Measurements from ENCODE around the gene CACNA2D4. TPM values are rescaled to one million over a fixed set of nuclear protein-coding genes. Genes with fewer than 3 reads are reported as not detected.

Gene CACNA2D4
- total RNA-seq, 1 donor from 2014 or later = 0.58 TPM

GRCh38 chr12:1922075-1922709, 3.7 kb upstream of the CACNA2D4 start:
- no peaks in the 10 kb centered on the region for H3K36me3 ChIP-seq (ENCODE audit: control insufficient read depth, insufficient read depth, low read length)
- DNase-seq (ENCODE audit: low read depth) = no peak
- no peak overlapping the region for H3K4me3 ChIP-seq (ENCODE audit: low read depth, low read length)
- H3K27me3 ChIP-seq (ENCODE audit: control insufficient read depth, insufficient read depth, low read length) = peaks cover 31% of the 10 kb centered on the region
- no peak for TF ChIP-seq CTCF (IDR thresholded peaks at IDR 0.05; ENCODE audit: insufficient read depth, low read length, poor library complexity, severe bottlenecking)

DNA sequence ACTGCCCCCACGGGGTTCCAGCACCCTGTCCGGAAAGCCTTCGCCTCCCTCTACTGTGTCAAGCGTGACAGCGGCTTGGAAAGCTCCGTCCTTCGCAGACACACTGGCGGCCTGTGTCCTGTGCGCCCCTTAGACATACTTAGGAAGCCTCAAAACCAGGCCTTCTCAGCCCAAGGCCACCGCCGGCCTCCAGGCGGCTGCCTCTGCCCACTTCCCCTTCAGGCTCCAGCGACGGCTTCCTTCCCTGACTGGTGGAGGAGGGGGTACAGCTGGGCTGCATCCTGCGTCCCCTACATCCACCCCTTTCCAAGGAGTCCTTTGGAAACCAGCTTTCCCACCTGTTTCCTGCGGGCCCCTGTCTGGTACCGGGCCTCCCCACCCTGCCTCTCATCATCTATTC, 2.5 kb upstream of the CACNA2D4 start:
- Histone ChIP-seq H3K4me3 (ENCODE audit: low read depth, low read length) (no peak overlapping the region), H3K27me3 (ENCODE audit: control insufficient read depth, insufficient read depth, low read length) (peaks cover 25% of the 10 kb centered on the region), H3K36me3 (ENCODE audit: control insufficient read depth, insufficient read depth, low read length) (no peaks in the 10 kb centered on the region)
- DNase-seq (ENCODE audit: low read depth) = no peak
- TF ChIP-seq CTCF (IDR thresholded peaks at IDR 0.05; ENCODE audit: insufficient read depth, low read length, poor library complexity, severe bottlenecking) = no peak

DNA sequence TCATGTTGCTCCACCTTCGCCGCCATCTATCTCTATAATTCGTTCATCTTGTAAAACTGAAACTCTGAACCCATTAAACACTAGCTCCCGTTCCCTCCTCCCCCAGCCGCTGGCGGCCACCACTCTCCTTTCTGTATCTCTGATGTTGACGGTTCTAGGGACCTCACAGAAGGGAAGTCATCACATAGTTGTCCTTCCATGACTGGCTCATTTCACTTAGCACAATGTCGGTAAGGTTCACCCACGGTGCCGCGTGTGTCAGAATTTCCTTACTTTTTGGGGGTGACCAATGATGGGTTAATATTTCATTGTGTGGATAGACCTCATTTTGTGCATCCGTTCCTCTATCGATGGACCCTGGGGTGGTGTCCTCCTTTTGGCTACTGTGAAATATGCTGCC, 2.0 kb upstream of the CACNA2D4 start:
- TF ChIP-seq CTCF (IDR thresholded peaks at IDR 0.05; ENCODE audit: insufficient read depth, low read length, poor library complexity, severe bottlenecking) = no peak
- Histone ChIP-seq H3K27me3 (ENCODE audit: control insufficient read depth, insufficient read depth, low read length) (peaks cover 23% of the 10 kb centered on the region), H3K36me3 (ENCODE audit: control insufficient read depth, insufficient read depth, low read length) (no peaks in the 10 kb centered on the region), H3K4me3 (ENCODE audit: low read depth, low read length) (no peak overlapping the region)
- no peak for DNase-seq (ENCODE audit: low read depth)

- Histone ChIP-seq H3K4me3 (ENCODE audit: low read depth, low read length) (no peak overlapping the region), H3K27me3 (ENCODE audit: control insufficient read depth, insufficient read depth, low read length) (peaks cover 16% of the 10 kb centered on the region), H3K36me3 (ENCODE audit: control insufficient read depth, insufficient read depth, low read length) (no peaks in the 10 kb centered on the region)
- no peak for DNase-seq (ENCODE audit: low read depth)
- TF ChIP-seq CTCF (IDR thresholded peaks at IDR 0.05; ENCODE audit: insufficient read depth, low read length, poor library complexity, severe bottlenecking) = no peak
These were observed 1.3 kb upstream of the CACNA2D4 start for GRCh38 chr12:1919763-1920162.

GRCh38 chr12:1919284-1919683, 832 bp upstream of the CACNA2D4 start:
- Histone ChIP-seq H3K4me3 (ENCODE audit: low read depth, low read length) (no peak overlapping the region), H3K36me3 (ENCODE audit: control insufficient read depth, insufficient read depth, low read length) (no peaks in the 10 kb centered on the region), H3K27me3 (ENCODE audit: control insufficient read depth, insufficient read depth, low read length) (peaks cover 13% of the 10 kb centered on the region)
- no peak for TF ChIP-seq CTCF (IDR thresholded peaks at IDR 0.05; ENCODE audit: insufficient read depth, low read length, poor library complexity, severe bottlenecking)
- DNase-seq (ENCODE audit: low read depth) = no peak

DNA sequence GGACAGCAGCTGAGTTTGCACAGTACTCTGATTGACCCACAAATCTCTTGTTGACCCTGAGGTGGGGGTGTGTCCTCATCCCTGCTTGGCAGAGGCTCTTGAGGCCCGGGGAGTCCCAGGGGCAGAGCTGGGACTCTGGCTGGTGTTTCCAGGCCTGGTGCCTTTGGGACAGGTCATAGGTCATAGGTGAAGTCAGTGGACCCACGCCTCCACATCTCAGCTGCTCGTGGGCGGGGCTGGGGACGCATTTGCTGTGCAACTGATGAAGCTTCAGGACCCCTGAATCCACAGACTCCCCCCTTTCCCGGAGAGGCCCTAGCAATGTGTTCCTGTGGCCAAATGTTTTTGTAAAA, 408 bp upstream of the CACNA2D4 start:
- no peak for DNase-seq (ENCODE audit: low read depth)
- H3K4me3 ChIP-seq (ENCODE audit: low read depth, low read length) = no peak overlapping the region
- H3K27me3 ChIP-seq (ENCODE audit: control insufficient read depth, insufficient read depth, low read length) = peaks cover 13% of the 10 kb centered on the region
- no peaks in the 10 kb centered on the region for H3K36me3 ChIP-seq (ENCODE audit: control insufficient read depth, insufficient read depth, low read length)
- TF ChIP-seq CTCF (IDR thresholded peaks at IDR 0.05; ENCODE audit: insufficient read depth, low read length, poor library complexity, severe bottlenecking) = no peak
